Measurements from ENCODE around the gene GEN1.

DNA sequence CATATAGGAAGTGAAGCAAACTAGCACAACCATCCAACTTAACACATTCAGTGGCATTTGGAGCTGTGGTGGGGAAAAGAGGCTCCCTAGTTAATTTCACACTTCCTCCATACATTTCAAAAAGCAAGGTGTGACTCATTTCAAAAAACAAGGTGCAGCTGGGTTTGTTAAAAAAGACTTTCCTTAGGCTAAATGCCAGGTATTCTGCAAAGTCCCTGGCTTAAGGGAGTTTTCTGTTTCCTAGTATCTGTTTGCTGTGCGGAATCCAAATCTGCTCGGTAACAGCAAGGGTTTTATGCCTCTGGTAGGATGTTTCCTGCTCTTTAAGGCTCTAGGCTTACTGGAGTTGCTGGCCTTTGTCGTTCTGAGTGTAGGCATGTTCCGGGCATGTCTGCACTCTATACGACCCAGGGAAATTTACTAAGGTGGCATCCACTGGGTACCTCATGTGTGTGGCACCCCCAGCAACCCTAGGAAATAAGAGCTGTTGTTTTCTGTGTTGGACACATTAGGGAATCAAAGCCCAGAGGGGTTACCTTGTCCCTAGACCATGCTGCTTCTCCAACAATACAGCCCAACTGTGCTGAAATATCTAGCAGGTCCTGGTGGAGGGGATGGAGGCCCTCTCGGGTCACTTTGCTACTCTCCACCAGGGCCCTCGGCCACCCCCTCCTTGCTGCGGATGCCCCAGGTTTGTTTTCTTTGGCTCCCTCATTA lies 61.7 kb downstream of the GEN1 start:
- TF ChIP-seq LEF1 (IDR thresholded peaks at IDR 0.05; ENCODE audit: borderline replicate concordance): no peak
- TF ChIP-seq BHLHE40 (IDR thresholded peaks at IDR 0.05; ENCODE audit: borderline replicate concordance): no peak
- TF ChIP-seq SP1 (IDR thresholded peaks at IDR 0.05): no peak
- no peak for TF ChIP-seq HDGF (IDR thresholded peaks at IDR 0.05; ENCODE audit: borderline replicate concordance)
- no peak for TF ChIP-seq FOXM1 (IDR thresholded peaks at IDR 0.05; ENCODE audit: borderline replicate concordance)
- no peak for TF ChIP-seq FOXA1 (IDR thresholded peaks at IDR 0.05)
- TF ChIP-seq CTBP1 (IDR thresholded peaks at IDR 0.05; ENCODE audit: borderline replicate concordance): no peak
- TF ChIP-seq L3MBTL2 (conservative IDR thresholded peaks at IDR 0.05): no peak
- TF ChIP-seq TARDBP (IDR thresholded peaks at IDR 0.05): no peak
- TF ChIP-seq ZNF384 (IDR thresholded peaks at IDR 0.05): no peak
- TF ChIP-seq PKNOX1 (IDR thresholded peaks at IDR 0.05): no peak
- no peak for TF ChIP-seq SUZ12 (IDR thresholded peaks at IDR 0.05)
- no peak for TF ChIP-seq ELF4 (IDR thresholded peaks at IDR 0.05)
- TF ChIP-seq ARNT (IDR thresholded peaks at IDR 0.05): no peak
